Activated CD4-positive, alpha-beta T cell treated with anti-CD3 and anti-CD28 coated beads, Interleukin-2, amount 50 U/mL, for 48 hours (primary cell): ENCODE data around the gene ABCA5.
"Not testable (repeated sequence)": the region's sequence is repeated elsewhere in the genome, so short reads cannot be mapped to it uniquely, and the experiment has no call there.

ENCODE experiments used
- DNase-seq, 2 experiments: peaks; one replicate each; pipeline ENCODE4 v3.0.0-alpha.2; 2020

ABCA5 gene

GRCh38 chr17:69198238-69198637 lies 128.7 kb downstream of the ABCA5 start:
- no peak for DNase-seq

GRCh38 chr17:69196105-69196653 lies 130.8 kb downstream of the ABCA5 start:
- not testable (repeated sequence) for DNase-seq
